ENCODE measurements around the gene KRTAP4-16.
"Not testable (repeated sequence)": the region's sequence is repeated elsewhere in the genome, so short reads cannot be mapped to it uniquely, and the experiment has no call there.

The KRTAP4-16 gene

DNA sequence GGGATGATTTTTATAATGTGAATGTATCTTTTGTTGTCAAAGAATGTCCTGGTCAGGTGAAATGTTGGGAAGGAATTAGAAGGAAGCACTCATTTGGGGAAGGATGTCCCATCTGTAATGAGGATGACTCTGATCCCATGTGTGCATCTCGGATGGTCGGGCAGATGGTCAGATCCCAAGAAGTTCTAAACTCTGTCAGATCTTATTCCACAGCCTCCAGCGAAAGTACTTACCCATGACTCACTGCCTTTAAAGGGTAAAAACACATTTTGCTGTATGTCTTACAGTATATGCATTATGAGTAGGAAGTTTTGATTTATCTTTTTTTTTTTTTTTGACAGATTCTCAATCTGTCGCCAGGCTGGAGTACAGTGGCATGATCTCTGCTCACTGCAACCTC lies 16.7 kb upstream of the KRTAP4-16 start:
- no peak for DNase-seq

DNA sequence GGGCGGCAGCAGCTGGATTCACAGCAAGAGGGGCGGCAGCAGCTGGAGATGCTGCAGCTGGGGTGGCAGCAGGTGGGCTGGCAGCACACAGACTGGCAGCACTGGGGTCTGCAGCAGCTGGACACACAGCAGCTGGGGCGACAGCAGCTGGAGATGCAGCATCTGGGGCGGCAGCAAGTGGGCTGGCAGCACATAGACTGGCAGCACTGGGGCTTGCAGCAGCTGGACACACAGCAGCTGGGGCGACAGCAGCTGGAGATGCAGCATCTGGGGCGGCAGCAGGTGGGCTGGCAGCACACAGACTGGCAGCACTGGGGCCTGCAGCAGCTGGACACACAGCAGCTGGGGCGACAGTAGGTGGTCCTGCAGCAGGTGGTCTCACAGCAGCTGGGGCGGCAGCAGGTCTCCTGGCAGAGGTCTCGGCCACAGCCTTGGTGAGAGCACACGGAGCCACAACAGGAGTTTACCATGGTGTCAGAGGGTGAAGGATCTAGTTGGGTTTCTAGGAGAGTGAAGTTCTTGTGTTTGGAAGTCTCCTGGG lies 15.9 kb upstream of the KRTAP4-16 start, which contains the start of gene KRTAP4-11:
Gene KRTAP4-11 (minus strand): TSS at position 528 of the 541 bp plus-strand sequence. CDS start 58 bp downstream, at position 470.
- not testable (repeated sequence) for DNase-seq

DNA sequence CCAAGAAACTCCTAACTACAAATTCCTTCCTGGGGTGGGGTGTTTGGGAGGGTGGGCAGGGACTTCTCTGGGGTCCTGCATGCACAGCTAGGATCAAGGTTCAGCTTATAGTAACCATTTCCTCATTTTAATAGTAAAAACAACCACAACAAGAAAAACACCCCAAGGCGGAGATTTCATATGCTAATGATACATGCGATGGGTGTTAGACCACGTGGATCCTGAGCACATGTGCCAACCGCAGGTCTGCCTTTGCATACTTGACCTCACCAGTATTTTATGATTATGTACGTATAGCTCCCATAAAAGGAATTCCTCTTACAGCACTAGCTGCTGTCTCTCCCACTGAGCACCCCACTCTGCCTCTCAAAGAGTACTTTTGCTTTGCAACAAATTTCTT lies 14.3 kb upstream of the KRTAP4-16 start:
- peak in 1 of 2 donors; percentile 43 for DNase-seq

DNA sequence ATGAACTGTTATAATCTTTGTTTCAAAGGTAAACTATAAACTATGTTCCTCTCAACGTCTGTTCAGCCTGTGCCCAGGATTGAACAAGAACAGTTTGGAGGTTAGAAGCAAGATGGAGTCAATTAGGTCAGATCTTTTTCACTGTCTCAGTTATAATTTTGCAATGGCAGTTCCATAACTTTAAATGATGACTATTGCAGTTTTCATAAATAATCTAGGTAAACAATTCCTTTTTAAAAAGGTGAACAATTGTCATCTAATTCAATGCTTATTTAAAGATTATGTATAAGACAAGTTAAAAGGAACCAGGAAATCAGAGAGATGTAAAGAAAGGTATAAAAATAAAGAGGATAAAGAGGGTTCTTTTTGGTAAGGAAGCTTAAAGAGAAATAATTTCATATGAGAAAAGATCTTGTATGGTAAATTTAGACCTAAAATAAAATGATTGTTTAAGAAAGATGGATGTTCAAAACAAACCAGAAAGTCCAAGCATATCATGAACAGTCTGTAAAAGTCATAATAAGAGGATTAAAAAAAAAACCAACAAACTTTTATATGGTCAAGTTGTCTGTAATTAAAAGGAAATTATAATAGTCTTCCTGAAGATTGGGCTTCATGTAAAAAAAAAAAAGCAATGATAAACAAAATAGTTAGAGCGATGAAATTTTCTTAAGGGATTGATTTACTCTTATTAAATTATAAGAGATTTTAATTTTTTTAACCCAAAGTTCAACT lies 9.3 kb upstream of the KRTAP4-16 start:
- DNase-seq: no peak

DNA sequence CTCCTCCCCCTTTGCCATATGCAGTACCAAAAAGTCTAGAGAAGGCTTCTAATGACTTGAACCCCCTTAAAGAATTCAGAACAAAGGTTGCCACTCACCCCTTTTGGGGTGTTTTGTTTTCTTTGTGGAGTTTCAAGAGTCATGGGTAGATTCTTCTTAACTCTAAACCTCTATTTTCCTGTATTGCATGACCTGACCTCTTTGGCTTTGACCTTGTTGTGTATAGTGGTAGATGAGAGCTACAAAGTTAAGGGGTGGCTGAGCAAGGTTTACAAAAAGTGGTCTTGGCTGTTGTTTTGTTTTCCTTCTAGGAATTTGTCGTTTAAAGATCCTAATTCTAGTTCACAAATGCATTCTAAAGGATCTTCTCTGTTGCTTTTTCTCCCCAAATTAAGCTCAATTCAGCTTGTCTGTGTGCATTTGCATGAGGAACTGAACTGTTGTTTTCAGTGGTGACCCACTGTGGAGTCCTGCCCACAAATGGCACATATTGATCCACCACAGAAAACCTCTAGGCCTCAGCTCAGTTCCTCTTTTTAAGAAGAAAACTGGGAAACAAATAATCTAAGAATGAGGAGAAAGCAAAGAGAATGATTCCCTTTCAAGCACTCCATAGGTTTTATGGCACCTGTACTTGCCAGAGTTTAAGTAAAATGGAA lies 6.8 kb upstream of the KRTAP4-16 start:
- DNase-seq: not testable (repeated sequence)

DNA sequence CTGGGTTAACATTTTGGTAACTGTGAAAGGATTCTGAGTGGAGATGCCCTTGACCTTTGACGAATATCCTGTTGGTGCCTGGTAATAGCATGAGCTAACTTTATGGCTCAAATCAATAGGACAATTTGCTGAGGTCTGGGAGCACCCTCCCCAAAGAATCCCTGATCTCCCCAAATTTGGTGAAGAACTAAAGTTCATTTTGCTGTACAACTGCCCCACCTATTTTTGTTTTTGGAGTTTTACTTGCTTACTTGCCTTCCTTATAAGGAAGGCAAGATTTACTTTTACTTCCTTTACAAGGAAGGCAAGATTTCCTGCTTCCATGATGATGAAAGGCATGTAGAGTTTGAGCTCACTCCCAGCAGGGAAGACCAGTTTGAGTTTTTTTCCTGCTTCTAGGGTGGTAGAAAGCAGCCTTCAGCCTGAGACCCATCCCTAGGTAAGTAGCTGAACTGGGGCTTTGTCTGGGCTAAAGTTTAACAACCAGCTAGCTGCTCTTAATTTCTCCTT lies 6.0 kb upstream of the KRTAP4-16 start:
- DNase-seq: no peak

DNA sequence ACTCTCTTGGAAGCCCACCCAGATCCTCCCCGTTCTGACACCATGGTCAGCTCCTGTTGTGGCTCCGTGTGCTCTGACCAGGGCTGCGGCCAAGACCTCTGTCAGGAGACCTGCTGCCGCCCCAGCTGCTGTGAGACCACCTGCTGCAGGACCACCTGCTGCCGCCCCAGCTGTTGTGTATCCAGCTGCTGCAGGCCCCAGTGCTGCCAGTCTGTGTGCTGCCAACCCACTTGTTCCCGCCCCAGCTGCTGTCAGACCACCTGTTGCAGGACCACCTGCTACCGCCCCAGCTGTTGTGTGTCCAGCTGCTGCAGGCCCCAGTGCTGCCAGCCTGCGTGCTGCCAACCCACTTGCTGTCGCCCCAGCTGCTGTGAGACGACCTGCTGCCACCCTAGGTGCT lies 3.3 kb upstream of the KRTAP4-16 start, which contains the start of gene KRTAP4-9:
Gene KRTAP4-9 (plus strand): TSS at position 43 of the 400 bp plus-strand sequence. CDS start 0 bp downstream, at position 43.
- DNase-seq: not testable (repeated sequence)

DNA sequence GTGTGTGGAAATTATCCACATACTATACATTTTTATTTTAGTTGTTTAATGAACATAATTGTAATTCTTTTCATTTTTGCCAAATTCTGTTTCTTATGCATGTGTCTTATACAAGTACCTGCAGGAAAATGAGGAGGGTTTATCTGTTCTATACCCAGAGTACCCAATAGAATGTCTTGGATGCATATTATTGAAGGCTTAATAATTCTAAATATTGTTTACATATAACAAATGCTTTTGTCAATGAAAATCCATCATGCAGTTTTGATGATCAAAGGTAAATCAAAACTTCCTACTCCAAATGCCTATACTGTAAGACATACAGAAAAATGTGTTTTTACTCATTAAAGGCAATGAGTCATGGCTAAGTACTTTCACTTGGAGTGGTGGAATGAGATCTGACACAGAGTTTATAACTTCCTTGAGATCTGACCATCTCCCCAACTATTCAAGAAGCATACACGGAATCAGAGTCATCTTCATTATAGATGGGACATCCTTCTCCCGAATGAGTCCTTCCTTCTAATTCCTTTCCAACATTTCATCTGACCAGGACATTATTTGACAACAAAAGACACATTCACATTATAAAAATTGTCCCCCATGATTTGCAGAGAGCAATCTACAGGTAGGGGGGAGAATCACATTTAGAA lies 2.5 kb upstream of the KRTAP4-16 start:
- not testable (repeated sequence) for DNase-seq

DNA sequence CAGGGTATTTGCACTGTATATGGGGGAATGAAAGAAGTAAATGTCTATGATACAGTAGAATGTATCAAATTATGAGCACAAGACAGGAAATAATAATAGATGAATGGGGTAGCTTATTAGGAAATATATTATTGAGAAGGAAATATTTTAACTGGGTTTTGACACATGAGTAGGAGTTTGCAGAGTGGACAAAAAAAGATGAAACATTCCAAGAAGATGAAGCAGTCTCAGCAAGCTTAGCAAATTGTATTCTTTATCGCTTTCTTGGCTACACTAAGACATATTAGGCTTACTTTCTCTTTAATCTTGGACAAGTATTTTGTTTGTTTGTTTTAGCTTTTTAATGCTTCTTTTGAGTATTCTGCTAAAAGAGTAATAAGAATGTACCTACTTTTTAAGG lies 1.9 kb upstream of the KRTAP4-16 start:
- DNase-seq: no peak

DNA sequence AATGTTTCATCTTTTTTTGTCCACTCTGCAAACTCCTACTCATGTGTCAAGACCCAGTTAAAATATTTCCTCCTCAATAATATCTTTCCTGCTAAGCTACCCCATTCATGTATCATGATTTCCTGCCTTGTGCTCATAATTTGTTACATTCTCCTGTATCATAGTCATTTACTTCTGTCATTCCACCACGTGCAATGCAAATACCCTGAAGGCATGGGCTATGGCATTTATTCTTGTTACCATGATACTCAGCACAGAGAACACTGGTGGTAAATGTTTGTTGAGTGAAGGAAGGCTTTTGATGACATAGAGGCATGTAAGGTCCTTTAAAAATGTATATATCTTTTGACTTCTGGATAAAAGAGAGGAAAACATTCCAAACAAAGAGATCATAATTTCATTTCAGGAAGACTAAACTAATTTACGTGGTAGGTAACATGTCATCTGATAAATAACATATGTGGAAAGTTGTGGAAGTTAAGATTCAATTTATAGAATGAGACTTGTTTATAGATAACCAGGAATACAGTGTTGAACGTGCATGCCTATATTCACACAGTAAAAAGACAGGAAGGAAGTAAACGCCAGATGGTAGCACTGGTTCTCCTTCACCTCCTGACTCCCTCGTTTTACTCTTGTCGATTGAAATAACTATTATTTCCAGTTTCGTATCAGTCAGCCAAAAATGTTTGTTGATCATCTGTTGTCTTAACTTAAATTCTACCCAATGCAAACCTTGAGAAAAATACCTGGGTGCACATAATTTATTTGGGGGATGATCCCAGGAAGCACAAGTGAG lies 2.1 kb downstream of the KRTAP4-16 start:
- DNase-seq: not testable (repeated sequence)

DNA sequence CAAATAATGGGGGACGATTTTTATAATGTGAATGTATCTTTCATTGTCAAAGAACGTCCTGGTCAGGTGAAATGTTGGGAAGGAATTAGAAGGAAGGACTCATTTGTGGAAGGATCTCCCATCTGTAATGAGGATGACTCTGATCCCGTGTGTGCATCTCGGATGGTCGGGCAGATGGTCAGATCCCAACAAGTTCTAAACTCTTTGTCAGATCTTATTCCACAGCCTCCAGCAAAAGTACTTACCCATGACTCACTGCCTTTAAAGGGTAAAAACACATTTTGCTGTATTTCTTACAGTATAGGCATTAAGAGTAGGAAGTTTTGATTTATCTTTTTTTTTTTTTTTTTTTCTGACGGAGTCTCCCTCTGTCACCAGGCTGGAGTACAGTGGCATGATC lies 3.5 kb downstream of the KRTAP4-16 start:
- DNase-seq: no peak

DNA sequence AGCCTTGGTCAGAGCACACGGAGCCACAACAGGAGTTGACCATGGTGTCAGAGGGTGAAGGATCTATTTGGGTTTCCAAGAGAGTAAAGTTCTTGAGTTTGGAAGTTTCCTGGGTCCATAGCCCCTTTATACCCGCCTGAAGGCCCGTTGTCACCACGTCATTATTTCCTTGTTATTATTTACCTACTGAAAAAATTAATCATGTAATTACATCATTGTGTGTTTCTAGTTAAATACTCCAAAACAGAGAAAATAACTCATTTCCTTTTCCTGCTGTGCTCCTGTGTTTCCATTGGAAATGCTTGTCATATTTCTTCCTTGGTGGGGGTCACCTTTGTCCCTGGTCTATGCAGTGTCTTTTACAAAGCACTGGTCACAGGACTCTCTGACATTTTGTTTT lies 4.0 kb downstream of the KRTAP4-16 start, which contains the start of gene KRTAP4-8:
Gene KRTAP4-8 (minus strand): TSS at position 101 of the 400 bp plus-strand sequence. CDS start 58 bp downstream, at position 43.
- DNase-seq: no peak

DNA sequence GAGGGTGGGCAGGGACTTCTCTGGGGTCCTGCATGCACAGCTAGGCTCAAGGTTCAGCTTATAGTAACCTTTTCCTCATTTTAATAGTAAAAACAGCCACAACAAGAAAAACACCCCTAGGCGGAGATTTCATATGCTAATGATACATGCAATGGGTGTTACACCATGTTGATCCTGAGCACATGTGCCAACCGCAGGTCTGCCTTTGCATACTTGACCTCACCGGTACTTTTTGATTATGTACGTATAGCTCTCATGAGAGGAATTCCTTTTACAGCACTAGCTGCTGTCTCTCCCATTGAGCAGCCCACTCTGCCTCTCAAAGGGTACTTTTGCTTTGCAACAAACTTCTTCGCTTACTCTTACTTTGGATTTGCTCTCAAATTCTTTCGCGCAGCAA lies 6.0 kb downstream of the KRTAP4-16 start:
- no peak for DNase-seq

DNA sequence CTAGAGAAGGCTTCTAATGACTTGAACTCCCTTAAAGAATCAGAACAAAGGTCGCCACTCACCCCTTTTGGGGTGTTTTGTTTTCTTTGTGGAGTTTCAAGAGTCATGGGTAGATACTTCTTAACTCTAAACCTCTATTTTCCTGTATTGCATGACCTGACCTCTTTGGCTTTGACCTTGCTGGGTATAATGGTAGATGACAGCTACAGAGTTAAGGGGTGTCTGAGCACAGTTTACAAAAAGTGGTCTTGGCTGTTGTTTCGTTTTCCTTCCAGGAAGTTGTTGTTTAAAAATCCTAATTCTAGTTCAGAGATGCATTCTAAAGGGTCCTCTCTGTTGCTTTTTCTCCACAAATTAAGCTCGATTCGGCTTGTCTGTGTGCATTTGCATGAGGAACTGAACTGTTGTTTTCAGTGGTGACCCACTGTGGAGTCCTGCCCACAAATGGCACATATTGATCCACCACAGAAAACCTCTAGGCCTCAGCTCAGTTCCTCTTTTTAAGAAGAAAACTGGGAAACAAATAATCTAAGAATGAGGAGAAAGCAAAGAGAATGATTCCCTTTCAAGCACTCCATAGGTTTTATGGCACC lies 13.2 kb downstream of the KRTAP4-16 start:
- not testable (repeated sequence) for DNase-seq

DNA sequence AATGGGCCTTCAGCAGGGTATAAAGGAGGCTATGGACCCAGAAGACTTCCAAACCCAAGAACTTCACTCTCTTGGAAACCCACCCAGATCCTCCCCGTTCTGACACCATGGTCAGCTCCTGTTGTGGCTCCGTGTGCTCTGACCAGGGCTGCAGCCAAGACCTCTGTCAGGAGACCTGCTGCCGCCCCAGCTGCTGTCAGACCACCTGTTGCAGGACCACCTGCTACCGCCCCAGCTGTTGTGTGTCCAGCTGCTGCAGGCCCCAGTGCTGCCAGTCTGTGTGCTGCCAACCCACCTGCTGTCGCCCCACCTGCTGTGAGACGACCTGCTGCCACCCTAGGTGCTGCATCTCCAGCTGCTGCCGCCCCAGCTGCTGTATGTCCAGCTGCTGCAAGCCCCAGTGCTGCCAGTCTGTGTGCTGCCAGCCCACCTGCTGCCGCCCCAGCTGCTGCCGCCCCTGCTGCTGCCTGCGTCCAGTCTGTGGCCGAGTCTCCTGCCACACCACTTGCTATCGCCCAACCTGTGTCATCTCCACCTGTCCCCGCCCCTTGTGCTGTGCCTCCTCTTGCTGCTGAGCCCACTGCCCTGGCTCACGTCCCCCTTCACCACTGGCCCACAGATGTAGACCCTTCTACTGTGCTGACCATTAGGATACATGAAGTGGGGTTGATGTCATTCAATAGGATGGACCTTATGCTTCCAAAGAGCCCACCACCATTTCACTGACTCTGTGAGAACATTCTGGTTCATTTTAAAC lies 17.7 kb downstream of the KRTAP4-16 start, which contains the start of gene KRTAP4-7:
Gene KRTAP4-7 (plus strand): TSS at position 51 of the 757 bp plus-strand sequence. CDS start 57 bp downstream, at position 108.
- DNase-seq: not testable (repeated sequence)

DNA sequence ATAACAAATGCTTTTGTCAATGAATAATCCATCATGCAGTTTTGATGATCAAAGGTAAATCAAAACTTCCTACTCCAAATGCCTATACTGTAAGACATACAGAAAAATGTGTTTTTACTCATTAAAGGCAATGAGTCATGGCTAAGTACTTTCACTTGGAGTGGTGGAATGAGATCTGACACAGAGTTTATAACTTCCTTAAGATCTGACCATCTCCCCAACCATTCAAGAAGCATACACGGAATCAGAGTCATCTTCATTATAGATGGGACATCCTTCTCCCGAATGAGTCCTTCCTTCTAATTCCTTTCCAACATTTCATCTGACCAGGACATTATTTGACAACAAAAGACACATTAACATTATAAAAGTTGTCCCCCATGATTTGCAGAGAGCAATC lies 18.6 kb downstream of the KRTAP4-16 start:
- DNase-seq: not testable (repeated sequence)

DNA sequence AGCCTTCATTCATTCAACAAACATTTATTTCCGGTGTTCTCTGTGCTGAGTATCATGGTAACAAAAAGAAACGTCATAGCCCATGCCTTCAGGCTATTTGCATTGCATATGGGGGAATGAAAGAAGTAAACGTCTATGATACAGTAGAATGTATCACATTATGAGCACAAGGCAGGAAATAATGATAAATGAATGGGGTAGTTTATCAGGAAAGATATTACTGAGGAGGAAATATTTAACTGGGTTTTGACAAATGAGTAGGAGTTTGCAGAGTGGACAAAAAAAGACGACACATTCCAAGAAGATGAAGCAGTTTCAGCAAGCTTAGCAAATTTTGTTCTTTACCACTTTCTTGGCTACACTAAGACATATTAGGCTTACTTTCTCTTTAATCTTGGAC lies 19.4 kb downstream of the KRTAP4-16 start:
- DNase-seq: no peak

DNA sequence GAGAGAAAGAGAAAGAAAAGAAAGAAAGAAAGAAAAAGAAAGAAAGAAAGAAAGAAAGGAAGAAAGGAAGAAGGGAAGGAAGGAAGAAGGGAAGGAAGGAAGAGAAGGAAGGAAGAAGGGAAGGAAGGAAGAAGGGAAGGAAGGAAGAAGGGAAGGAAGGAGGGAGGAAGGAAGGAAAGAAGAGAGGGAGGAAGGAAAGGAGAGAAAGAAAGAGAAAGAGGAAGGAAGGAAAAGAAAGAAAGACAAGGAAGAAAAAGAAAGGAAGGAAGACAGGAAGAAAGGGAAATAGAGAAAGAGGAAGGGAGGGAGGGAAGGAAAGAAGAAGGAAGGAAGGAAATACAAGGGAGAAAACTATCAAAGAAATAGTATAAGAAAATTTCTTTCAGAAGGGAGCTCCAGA lies 25.2 kb downstream of the KRTAP4-16 start:
- no peak for DNase-seq

DNA sequence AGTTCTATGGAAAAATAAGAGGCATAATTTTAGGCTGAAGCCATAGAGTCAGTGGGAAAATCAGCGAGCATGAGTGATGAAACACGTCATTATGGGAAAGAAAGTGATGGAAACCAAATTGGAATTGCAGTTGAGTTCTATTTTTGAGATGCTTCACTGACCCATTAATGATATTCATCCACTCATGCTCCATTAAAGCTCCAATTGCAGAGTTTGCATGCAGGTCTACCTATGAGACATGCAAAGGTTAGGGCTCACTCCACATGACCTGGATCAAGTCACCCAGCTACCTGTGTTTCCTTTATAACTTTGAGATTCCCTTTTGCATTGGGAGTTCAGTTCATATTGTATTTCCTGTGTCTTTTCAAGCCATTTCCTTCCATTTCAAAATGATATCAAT lies 28.3 kb downstream of the KRTAP4-16 start:
- DNase-seq: no peak

DNA sequence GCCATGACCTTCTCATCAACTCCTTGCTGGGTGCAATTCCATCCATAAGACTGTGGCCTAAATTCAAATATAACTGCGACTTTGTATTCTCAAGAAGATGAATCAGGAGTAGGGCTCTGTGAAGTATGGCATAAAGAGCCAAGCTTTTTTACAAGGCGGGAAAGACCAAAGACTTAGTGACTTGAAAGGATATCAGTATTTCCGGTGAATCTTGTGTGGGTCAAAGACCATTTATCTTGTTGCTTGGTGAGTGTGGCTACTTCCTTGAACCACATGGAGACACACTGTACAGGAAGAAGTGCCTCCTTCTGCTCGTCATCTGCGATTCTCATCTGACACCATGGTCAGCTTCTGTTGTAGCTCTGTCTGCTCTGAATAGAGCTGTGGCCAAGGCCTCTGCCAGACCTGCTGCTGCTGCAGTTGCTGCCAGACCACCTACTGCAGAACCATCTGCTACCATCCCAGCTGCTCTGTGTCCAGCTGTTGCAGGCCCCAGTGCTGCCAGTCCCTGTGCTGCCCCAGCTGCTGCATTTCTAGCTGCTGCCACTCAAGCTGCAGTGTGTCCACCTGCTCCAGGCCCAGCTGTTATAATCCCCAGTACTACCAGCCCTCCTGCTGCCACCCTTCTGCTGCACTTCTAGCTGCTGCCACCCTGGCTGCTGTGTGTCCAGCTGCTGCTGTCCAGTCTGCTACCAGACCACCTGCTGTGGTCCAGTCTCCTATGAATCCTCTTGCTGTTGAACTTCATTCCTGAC lies 30.2 kb downstream of the KRTAP4-16 start:
- DNase-seq: no peak
